Peyer's patch (tissue), 4 donors: Measurements from ENCODE around the gene MRLN. TPM values are rescaled to one million over a fixed set of nuclear protein-coding genes. Genes with fewer than 3 reads are reported as not detected.

Experiments
- DNase-seq, 3 donors: peaks; one replicate each; pipeline ENCODE4 v3.0.0-alpha.2; 2017 to 2019
- H3K27ac ChIP-seq, 4 donors: fragments of 200-600 bp; sonication (generic); one replicate each; pipeline ENCODE4 v1.5.1; 2016 to 2019
- H3K27me3 ChIP-seq, 2 donors: fragments of 200-600 bp; sonication (generic); one replicate each; pipeline ENCODE4 v1.5.1; 2019
- H3K36me3 ChIP-seq, 3 donors: fragments of 200-600 bp; sonication (generic); one replicate each; pipeline ENCODE4 v1.5.1; 2016 to 2019
- H3K4me1 ChIP-seq, 4 donors: fragments of 200-600 bp; sonication (generic); one replicate each; pipeline ENCODE4 v1.5.1; 2016 to 2019
- H3K4me3 ChIP-seq, 4 donors: fragments of 200-600 bp; sonication (generic); 1 replicate in 3 of 4; 2 replicates in 1 of 4; pipeline ENCODE4 v1.5.1; 2016 to 2019; ENCODE audit warnings: mild to moderate bottlenecking in 1 of 4
- H3K9me3 ChIP-seq, 4 donors: fragments of 200-600 bp; sonication (generic); one replicate each; pipeline ENCODE4 v1.5.1; 2016 to 2019; ENCODE audit warnings: mild to moderate bottlenecking in 1 of 4
- CTCF ChIP-seq, 6 experiments: fragments of 450-650 bp in 4 of 6; fragments of 200-600 bp in 2 of 6; sonication (generic) in 1 of 6; IDR thresholded peaks; one replicate each; pipeline ENCODE4 v1.5.1; 2017 to 2019; ENCODE audit warnings: antibody characterized with exemption in 6 of 6, mild to moderate bottlenecking in 3 of 6, moderate library complexity in 1 of 6
- POLR2A ChIP-seq, 2 donors: fragments of 450-650 bp; IDR thresholded peaks; one replicate each; pipeline ENCODE4 v1.5.1; 2017; ENCODE audit warnings: antibody characterized with exemption in 2 of 2, mild to moderate bottlenecking in 2 of 2, moderate library complexity in 2 of 2
- total RNA-seq, 4 donors: library from RNA; depleted of rRNA; stranded (reverse); fragments of >200 nt; gene quantifications; one replicate each; pipeline ENCODE4 v1.1.0, GENCODE V29; 2016

Gene MRLN
- total RNA-seq, 4 donors from 2014 or later: not detected

GRCh38 chr10:59692113-59692512, 61.1 kb downstream of the MRLN start:
- Histone ChIP-seq H3K9me3 (no peaks in the 10 kb centered on the region), H3K36me3 (no peaks in the 10 kb centered on the region), H3K4me3 (no peak overlapping the region), H3K27me3 (no peaks in the 10 kb centered on the region), H3K4me1 (no peaks in the 10 kb centered on the region), H3K27ac (no peak overlapping the region)
- DNase-seq: no peak
- no peak for TF ChIP-seq CTCF (IDR thresholded peaks at IDR 0.05)
- no peak for TF ChIP-seq POLR2A (IDR thresholded peaks at IDR 0.05)

GRCh38 chr10:59688921-59689351, 64.3 kb downstream of the MRLN start:
- Histone ChIP-seq H3K36me3 (no peaks in the 10 kb centered on the region), H3K4me1 (no peaks in the 10 kb centered on the region), H3K4me3 (no peak overlapping the region), H3K9me3 (no peaks in the 10 kb centered on the region), H3K27me3 (no peaks in the 10 kb centered on the region), H3K27ac (no peak overlapping the region)
- TF ChIP-seq CTCF (IDR thresholded peaks at IDR 0.05) (no peak), POLR2A (IDR thresholded peaks at IDR 0.05) (no peak)
- DNase-seq: no peak

- Histone ChIP-seq H3K4me1 (no peaks in the 10 kb centered on the region), H3K9me3 (no peaks in the 10 kb centered on the region), H3K27ac (no peak overlapping the region), H3K36me3 (no peaks in the 10 kb centered on the region), H3K27me3 (no peaks in the 10 kb centered on the region), H3K4me3 (no peak overlapping the region)
- no peak for DNase-seq
- TF ChIP-seq POLR2A (IDR thresholded peaks at IDR 0.05): no peak
- TF ChIP-seq CTCF (IDR thresholded peaks at IDR 0.05): no peak
Measured at GRCh38 chr10:59687657-59688056, 65.6 kb downstream of the MRLN start.

Other genes with a start within 250 kb of the MRLN start
- 1 to 10 TPM in 3 of 4 donors, not detected in 1; 1.5 to 4.0 (median 2.3) TPM for gene SLC16A9, start 43.6 kb downstream of the MRLN start, total RNA-seq
- gene CCDC6, start 153.1 kb upstream of the MRLN start, total RNA-seq: 10 to 100 TPM; 41.8 to 49.6 (median 48.6) TPM